ENCODE measurements around the gene ABHD6.

DNA sequence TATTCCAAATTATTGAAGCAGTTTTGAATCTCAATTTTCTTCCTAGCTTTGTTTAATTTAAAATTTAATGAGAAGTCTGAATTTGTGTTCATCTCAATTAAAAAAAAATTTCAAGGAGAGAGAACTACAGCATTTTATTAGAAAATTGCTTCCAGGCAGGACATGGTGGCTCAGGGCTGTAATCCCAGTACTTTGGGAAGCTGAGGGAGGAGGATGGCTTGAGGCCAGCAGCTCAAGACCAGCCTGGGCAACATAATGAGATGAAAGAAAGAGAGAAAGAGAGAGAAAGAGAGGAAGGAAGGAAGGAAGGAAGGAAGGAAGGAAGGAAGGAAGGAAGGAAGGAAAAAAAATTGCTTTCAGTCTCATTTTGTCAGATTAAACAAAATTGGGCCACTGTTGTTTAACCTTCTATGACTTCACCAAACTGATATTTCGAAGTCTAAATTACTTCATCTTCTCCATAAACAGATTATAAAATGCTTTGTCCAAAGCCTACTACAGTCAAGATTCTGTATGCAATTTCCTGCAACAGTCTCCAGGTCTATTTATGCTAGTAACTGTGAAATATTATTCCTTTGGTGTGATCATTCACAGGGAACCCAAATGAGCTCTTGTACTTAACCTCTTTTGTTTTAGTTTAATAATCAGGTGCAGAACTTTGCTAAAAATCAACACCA, 6.6 kb upstream of the ABHD6 start:
- TF ChIP-seq, protein P1, sequence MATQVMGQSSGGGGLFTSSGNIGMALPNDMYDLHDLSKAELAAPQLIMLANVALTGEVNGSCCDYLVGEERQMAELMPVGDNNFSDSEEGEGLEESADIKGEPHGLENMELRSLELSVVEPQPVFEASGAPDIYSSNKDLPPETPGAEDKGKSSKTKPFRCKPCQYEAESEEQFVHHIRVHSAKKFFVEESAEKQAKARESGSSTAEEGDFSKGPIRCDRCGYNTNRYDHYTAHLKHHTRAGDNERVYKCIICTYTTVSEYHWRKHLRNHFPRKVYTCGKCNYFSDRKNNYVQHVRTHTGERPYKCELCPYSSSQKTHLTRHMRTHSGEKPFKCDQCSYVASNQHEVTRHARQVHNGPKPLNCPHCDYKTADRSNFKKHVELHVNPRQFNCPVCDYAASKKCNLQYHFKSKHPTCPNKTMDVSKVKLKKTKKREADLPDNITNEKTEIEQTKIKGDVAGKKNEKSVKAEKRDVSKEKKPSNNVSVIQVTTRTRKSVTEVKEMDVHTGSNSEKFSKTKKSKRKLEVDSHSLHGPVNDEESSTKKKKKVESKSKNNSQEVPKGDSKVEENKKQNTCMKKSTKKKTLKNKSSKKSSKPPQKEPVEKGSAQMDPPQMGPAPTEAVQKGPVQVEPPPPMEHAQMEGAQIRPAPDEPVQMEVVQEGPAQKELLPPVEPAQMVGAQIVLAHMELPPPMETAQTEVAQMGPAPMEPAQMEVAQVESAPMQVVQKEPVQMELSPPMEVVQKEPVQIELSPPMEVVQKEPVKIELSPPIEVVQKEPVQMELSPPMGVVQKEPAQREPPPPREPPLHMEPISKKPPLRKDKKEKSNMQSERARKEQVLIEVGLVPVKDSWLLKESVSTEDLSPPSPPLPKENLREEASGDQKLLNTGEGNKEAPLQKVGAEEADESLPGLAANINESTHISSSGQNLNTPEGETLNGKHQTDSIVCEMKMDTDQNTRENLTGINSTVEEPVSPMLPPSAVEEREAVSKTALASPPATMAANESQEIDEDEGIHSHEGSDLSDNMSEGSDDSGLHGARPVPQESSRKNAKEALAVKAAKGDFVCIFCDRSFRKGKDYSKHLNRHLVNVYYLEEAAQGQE (IDR thresholded peaks at IDR 0.05; ENCODE audit: insufficient replicate concordance, low read depth), result no peak
- TF ChIP-seq GABPA (IDR thresholded peaks at IDR 0.05; ENCODE audit: low read depth), result no peak
